ENCODE results near the gene PFKL.

DNA sequence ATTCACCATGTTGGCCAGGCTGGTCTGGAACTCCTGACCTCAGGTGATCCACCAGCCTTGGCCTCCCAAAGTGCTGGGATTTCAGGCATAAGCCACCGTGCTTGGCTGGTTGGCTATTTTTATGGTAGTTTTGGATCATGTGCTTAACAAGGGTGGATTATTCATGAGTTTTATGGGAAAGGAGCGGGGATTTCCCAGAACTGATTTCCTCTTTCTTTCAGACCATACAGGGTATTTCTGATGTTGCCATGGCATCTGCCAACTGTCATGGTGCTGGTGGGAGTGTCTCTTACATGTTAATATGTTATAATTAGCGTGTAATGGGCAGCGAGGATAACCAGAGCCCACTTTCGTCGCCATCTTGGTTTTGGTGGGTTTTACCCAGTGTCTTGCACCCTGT, 56.8 kb downstream of the PFKL start:
- TF ChIP-seq ZNF274 (IDR thresholded peaks at IDR 0.05; ENCODE audit: low read depth, low read length) (no peak), YY1 (IDR thresholded peaks at IDR 0.05; ENCODE audit: insufficient read depth, insufficient read length) (no peak), SUZ12 (IDR thresholded peaks at IDR 0.05; ENCODE audit: extremely low read depth, insufficient read depth, insufficient read length) (no peak)
